Transverse colon (tissue), 4 donors: ENCODE results near the gene SPTBN1.

Experiments
- EP300 ChIP-seq: sonication (generic); formaldehyde crosslinking; IDR thresholded peaks from one replicate; pipeline ENCODE4 v1.6.1; 2017; ENCODE audit warnings: antibody characterized with exemption, low read depth
- POLR2A ChIP-seq: fragments of 450-650 bp; IDR thresholded peaks from one replicate; pipeline ENCODE4 v1.6.1; 2016; ENCODE audit warnings: antibody characterized with exemption, mild to moderate bottlenecking, moderate library complexity
- POLR2AphosphoS5 ChIP-seq, 3 donors: sonication (generic); formaldehyde crosslinking; IDR thresholded peaks; one replicate each; pipeline ENCODE4 v1.6.1; 2016; ENCODE audit warnings: antibody characterized with exemption in 3 of 3
- TF ChIP-seq, protein P1 (sequence below), 5 experiments: fragments of 200-600 bp in 3 of 5; fragments of 450-650 bp in 2 of 5; sonication (generic) in 3 of 5; IDR thresholded peaks; 1 replicate in 2 of 5; 2 replicates in 3 of 5; pipeline ENCODE4 v1.5.1; 2016 to 2017; ENCODE audit warnings: antibody characterized with exemption in 5 of 5, inconsistent platforms in 3 of 5, mild to moderate bottlenecking in 2 of 5, moderate library complexity in 1 of 5

DNA sequence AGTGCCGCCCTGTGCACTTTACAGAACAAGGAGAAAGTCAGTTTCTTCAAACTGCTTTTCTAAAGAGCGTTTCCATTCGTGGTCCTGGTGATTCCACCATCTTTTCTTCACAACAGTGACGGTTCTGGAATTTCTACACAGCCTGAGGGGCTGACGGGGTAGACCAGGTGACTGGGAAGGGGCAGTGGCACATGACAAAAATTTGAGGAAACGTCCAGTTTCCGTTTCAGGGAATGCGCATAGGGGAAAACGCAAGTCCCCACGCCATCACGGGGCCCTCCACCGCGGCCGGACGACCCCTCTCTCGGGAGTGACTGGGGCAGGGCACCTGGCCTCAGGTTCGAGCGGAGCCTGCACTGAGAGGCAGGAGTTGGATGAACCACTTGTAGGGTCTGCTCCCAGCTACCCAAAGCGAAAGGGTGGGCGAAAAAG, 980 bp upstream of the SPTBN1 start:
- TF ChIP-seq, protein P1, sequence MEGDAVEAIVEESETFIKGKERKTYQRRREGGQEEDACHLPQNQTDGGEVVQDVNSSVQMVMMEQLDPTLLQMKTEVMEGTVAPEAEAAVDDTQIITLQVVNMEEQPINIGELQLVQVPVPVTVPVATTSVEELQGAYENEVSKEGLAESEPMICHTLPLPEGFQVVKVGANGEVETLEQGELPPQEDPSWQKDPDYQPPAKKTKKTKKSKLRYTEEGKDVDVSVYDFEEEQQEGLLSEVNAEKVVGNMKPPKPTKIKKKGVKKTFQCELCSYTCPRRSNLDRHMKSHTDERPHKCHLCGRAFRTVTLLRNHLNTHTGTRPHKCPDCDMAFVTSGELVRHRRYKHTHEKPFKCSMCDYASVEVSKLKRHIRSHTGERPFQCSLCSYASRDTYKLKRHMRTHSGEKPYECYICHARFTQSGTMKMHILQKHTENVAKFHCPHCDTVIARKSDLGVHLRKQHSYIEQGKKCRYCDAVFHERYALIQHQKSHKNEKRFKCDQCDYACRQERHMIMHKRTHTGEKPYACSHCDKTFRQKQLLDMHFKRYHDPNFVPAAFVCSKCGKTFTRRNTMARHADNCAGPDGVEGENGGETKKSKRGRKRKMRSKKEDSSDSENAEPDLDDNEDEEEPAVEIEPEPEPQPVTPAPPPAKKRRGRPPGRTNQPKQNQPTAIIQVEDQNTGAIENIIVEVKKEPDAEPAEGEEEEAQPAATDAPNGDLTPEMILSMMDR (IDR thresholded peaks at IDR 0.05): no peak
- TF ChIP-seq POLR2A: no peak
- TF ChIP-seq POLR2AphosphoS5 (IDR thresholded peaks at IDR 0.05): no peak
- no peak for TF ChIP-seq EP300
